Hepatocyte (in vitro differentiated cells): ENCODE results near the gene XPO1.

Experiments used
- CTCF ChIP-seq: fragments of 200-600 bp; sonication (generic); IDR thresholded peaks from 2 replicates; pipeline ENCODE4 v1.5.1; 2016; ENCODE audit warnings: antibody characterized with exemption, mild to moderate bottlenecking; ENCODE audit not compliant: poor library complexity
- EZH2 ChIP-seq: fragments of 200-600 bp; sonication (generic); IDR thresholded peaks from 2 replicates; pipeline ENCODE4 v1.6.1; 2016; ENCODE audit warnings: antibody characterized with exemption, mild to moderate bottlenecking, borderline replicate concordance
- EZH2phosphoT487 ChIP-seq: fragments of 200-600 bp; sonication (generic); IDR thresholded peaks from one replicate; pipeline ENCODE4 v1.6.1; 2018; ENCODE audit warnings: antibody characterized with exemption, mild to moderate bottlenecking, low read depth, moderate library complexity; ENCODE audit not compliant: unreplicated experiment, severe bottlenecking

GRCh38 chr2:61529944-61530735, 8.0 kb downstream of the XPO1 start:
- TF ChIP-seq CTCF (no peak), EZH2 (no peak), EZH2phosphoT487 (no peak)
